OCI-LY7 (cell line): Measurements from ENCODE around the gene THAP8. TPM values are rescaled to one million over a fixed set of nuclear protein-coding genes. Genes with fewer than 3 reads are reported as not detected.

Source experiments
- BruUV-seq: library from RNA; stranded (reverse); fragments of 400-500 nt; replicated peaks from 2 replicates; lab custom pipeline; 2021; lab: Mats Ljungman, UMichigan
- CTCF ChIA-PET: fragments of 300-600 bp; sonication (Branson Sonifier 250); formaldehyde crosslinking; loops from one replicate; lab custom pipeline; 2022; ENCODE audit warnings: antibody characterized with exemption; ENCODE audit not compliant: unreplicated experiment; lab: Charles Lee
- POLR2A ChIA-PET: fragments of 300-600 bp; sonication (Branson Sonifier 250); formaldehyde crosslinking; loops from one replicate; lab custom pipeline; 2022; ENCODE audit warnings: antibody characterized with exemption; lab: Charles Lee
- DNase-seq: peaks from one replicate; pipeline ENCODE4 v3.0.0-alpha.2; 2015; ENCODE audit warnings: low spot score
- H2AFZ ChIP-seq: fragments of 200-600 bp; sonication (generic), shearing (Covaris generic); 2 replicates; pipeline ENCODE4 v1.6.1; 2014; ENCODE audit warnings: mild to moderate bottlenecking, antibody characterized with exemption, low read length, moderate library complexity
- H3K27ac ChIP-seq: fragments of 200-600 bp; sonication (generic); 2 replicates; pipeline ENCODE4 v1.5.1; 2014; ENCODE audit warnings: mixed run types, low read depth, mild to moderate bottlenecking, moderate library complexity, low read length, inconsistent platforms; ENCODE audit not compliant: poor library complexity, severe bottlenecking
- H3K36me3 ChIP-seq: fragments of 200-600 bp; sonication (generic); 2 replicates; pipeline ENCODE4 v1.6.1; 2014; ENCODE audit warnings: mild to moderate bottlenecking, antibody characterized with exemption, low read length, moderate library complexity, mixed read lengths; ENCODE audit not compliant: insufficient read depth
- H3K4me1 ChIP-seq: fragments of 200-600 bp; sonication (generic); 2 replicates; pipeline ENCODE4 v1.5.1; 2014; ENCODE audit warnings: mild to moderate bottlenecking, low read length; ENCODE audit not compliant: insufficient read depth, poor library complexity, severe bottlenecking
- H3K4me2 ChIP-seq: fragments of 200-600 bp; sonication (generic); 2 replicates; pipeline ENCODE4 v1.6.1; 2014; ENCODE audit warnings: mild to moderate bottlenecking, low read length
- H3K4me3 ChIP-seq: fragments of 200-600 bp; sonication (generic); 2 replicates; pipeline ENCODE4 v1.5.1; 2014; ENCODE audit warnings: mild to moderate bottlenecking, low read depth, low read length; ENCODE audit not compliant: poor library complexity, severe bottlenecking
- H3K79me2 ChIP-seq: fragments of 200-600 bp; sonication (generic); 2 replicates; pipeline ENCODE4 v1.6.1; 2016; ENCODE audit warnings: low read depth, mild to moderate bottlenecking, low read length, moderate library complexity, mixed read lengths; ENCODE audit not compliant: insufficient read depth
- H3K9me2 ChIP-seq: fragments of 200-600 bp; sonication (generic); 2 replicates; pipeline ENCODE4 v1.6.1; 2016; ENCODE audit warnings: mild to moderate bottlenecking, low read length, mixed read lengths; ENCODE audit not compliant: insufficient read depth
- H3K9me3 ChIP-seq: fragments of 200-600 bp; sonication (generic); 2 replicates; pipeline ENCODE4 v1.6.1; 2014; ENCODE audit warnings: mild to moderate bottlenecking, mixed run types, low read length, mixed read lengths
- H4K20me1 ChIP-seq: fragments of 200-600 bp; sonication (generic); 2 replicates; pipeline ENCODE4 v1.6.1; 2014; ENCODE audit warnings: mild to moderate bottlenecking, antibody characterized with exemption, low read length, moderate library complexity, mixed read lengths; ENCODE audit not compliant: insufficient read depth
- EZH2phosphoT487 ChIP-seq: fragments of 200-600 bp; sonication (generic); IDR thresholded peaks from 2 replicates; pipeline ENCODE4 v1.6.1; 2018; ENCODE audit warnings: low read depth, borderline replicate concordance, mild to moderate bottlenecking, mixed run types, antibody characterized with exemption, low read length, moderate library complexity, mixed read lengths
- intact Hi-C: fragments of 100-400 bp; cut with micrococcal nuclease; formaldehyde crosslinking; loops from one replicate; pipeline ENCODE4 v1.10.0; 2022; ENCODE audit not compliant: unreplicated experiment
- total RNA-seq, 2 experiments: library from RNA; depleted of rRNA in 1 of 2; stranded (reverse); fragments of >200 nt in 1 of 2; shearing (Covaris generic) in 1 of 2; gene quantifications; 2 replicates each; pipeline ENCODE4 v1.2.3, GENCODE V29; 2014 to 2022
- TF ChIP-seq, protein P1 (sequence below): fragments of 200-600 bp; sonication (generic); conservative IDR thresholded peaks from 2 replicates; pipeline ENCODE4 v1.5.1; 2014; ENCODE audit warnings: mild to moderate bottlenecking, antibody characterized with exemption, low read length, moderate library complexity, mixed read lengths

Gene THAP8
- total RNA-seq, 2 experiments from 2014 or later: 7.3 TPM

DNA sequence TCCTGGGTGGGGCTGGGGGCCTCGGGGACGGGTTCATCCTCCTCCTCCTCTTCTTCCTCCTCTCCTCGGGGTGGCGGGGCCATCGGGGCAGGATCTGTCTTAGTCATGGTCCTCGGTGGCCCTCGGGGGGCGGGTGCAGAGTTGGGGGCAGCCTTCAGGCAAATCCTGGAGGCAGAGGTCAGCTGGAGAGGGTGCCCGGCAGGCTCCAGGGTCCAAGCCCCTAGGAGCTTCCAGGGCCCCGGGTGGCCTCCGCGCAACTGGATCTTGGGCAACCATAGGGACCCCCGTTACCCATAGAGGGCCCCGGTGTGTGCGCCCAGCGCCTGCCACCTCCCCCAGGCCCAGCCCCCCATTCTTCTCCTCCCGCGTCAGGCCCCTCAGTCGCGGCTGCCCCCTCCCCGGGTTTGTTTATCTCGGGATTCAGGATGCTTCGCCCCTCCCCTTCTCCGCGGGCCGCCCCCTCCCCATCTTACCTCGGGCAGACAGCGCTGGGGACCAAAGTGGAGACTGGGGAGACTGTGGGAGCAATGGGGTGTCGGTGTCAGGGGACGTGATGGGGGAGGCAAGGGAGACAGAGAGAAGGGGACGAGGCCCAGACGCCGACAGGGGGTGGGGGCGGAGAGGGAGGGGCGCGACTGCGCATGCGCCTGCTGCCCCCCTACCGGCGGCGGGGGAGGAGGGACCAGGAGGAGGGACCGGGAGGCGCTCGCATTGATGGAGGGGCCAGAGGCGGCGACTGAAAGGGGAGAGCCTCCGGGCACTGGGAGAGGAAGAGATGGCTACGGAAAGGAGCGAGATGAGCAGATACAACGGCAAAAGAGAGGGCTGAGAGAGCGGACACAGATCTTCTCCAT, 21.6 kb downstream of the THAP8 start, which contains the start of gene CLIP3:
Gene CLIP3, minus strand, starts transcription at position 623 of the 854 bp plus-strand sequence. Its CDS starts 516 bp downstream, at position 107.
- Histone ChIP-seq H3K27ac (no peak within 1 kb of the TSS), H3K4me2 (peak within 1 kb of the TSS; percentile 34; the same call in 1 of the 2 replicates), H4K20me1 (no peaks in the 10 kb centered on the region), H3K4me3 (no peak within 1 kb of the TSS), H3K36me3 (0 out of 2 replicates have a peak, but pooled peaks cover 5% of the 10 kb centered on the region), H3K79me2 (no peaks in the 10 kb centered on the region), H3K4me1 (no peaks in the 10 kb centered on the region), H3K9me2 (no peaks in the 10 kb centered on the region), H3K9me3 (no peaks in the 10 kb centered on the region), H2AFZ (no peak within 1 kb of the TSS)
- BruUV-seq: no TSS peak
- CTCF ChIA-PET: no interaction called here
- intact Hi-C loops: no loop called here
- TF ChIP-seq, protein P1, sequence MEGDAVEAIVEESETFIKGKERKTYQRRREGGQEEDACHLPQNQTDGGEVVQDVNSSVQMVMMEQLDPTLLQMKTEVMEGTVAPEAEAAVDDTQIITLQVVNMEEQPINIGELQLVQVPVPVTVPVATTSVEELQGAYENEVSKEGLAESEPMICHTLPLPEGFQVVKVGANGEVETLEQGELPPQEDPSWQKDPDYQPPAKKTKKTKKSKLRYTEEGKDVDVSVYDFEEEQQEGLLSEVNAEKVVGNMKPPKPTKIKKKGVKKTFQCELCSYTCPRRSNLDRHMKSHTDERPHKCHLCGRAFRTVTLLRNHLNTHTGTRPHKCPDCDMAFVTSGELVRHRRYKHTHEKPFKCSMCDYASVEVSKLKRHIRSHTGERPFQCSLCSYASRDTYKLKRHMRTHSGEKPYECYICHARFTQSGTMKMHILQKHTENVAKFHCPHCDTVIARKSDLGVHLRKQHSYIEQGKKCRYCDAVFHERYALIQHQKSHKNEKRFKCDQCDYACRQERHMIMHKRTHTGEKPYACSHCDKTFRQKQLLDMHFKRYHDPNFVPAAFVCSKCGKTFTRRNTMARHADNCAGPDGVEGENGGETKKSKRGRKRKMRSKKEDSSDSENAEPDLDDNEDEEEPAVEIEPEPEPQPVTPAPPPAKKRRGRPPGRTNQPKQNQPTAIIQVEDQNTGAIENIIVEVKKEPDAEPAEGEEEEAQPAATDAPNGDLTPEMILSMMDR: no peak
- no peak for TF ChIP-seq EZH2phosphoT487
- POLR2A ChIA-PET: no interaction called here
- DNase-seq: no peak

DNA sequence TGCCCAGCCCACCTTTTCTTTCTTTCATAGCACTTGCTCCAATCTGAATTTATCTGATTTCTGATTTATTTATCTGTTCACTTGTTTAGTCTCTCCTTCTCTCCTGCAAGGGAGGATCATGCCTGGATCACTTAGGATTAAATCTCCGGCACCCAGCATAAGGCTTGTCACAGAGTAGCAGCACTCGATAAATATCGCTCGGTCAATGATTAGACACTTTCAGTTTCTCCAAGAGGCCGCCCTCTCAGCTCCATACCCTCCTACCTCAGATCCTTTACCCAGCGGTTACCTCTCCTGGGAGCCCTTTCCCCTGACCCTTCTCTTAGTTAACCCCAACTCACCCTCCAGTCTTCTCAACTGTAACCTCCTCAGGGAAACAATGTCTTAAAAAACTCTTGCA, 22.8 kb downstream of the THAP8 start:
- CTCF ChIA-PET: no interaction called here

More for the DNA sequence above, 22.8 kb downstream of the THAP8 start:
- Histone ChIP-seq H3K79me2 (no peaks in the 10 kb centered on the region), H3K4me3 (no peak overlapping the region), H3K36me3 (0 out of 2 replicates have a peak, but pooled peaks cover 5% of the 10 kb centered on the region), H2AFZ (no peak overlapping the region), H3K4me2 (no peak overlapping the region), H3K27ac (no peak overlapping the region), H3K4me1 (no peaks in the 10 kb centered on the region), H4K20me1 (no peaks in the 10 kb centered on the region), H3K9me3 (no peaks in the 10 kb centered on the region), H3K9me2 (no peaks in the 10 kb centered on the region)
- DNase-seq: no peak
- no peak for TF ChIP-seq EZH2phosphoT487
- TF ChIP-seq, protein P1: no peak
- BruUV-seq: no TSS peak
- POLR2A ChIA-PET: no interaction called here
- intact Hi-C loops: no loop called here
